GM21447 (cell line): Measurements from ENCODE around the gene HS3ST2.
"Not testable (repeated sequence)": the region's sequence is repeated elsewhere in the genome, so short reads cannot be mapped to it uniquely, and the experiment has no call there.

Experiments used
- ATAC-seq: cut with Tn5 transposase; IDR thresholded peaks from one replicate; pipeline ENCODE4 v1.9.1; 2021; ENCODE audit not compliant: unreplicated experiment

HS3ST2 gene

GRCh38 chr16:22813223-22813947, 577 bp upstream of the HS3ST2 start:
- ATAC-seq = no peak

- no peak for ATAC-seq
Observed at GRCh38 chr16:22814711-22815105, 746 bp downstream of the HS3ST2 start.

GRCh38 chr16:22815863-22816262, 1.9 kb downstream of the HS3ST2 start:
- no peak for ATAC-seq

- no peak for ATAC-seq
Observed at GRCh38 chr16:22816475-22816874, 2.5 kb downstream of the HS3ST2 start.

- ATAC-seq = not testable (repeated sequence)
Observed at GRCh38 chr16:22818736-22819135, 4.8 kb downstream of the HS3ST2 start.

- ATAC-seq = no peak
Observed at GRCh38 chr16:22838681-22839080, 24.7 kb downstream of the HS3ST2 start.

GRCh38 chr16:22842031-22842430, 28.1 kb downstream of the HS3ST2 start:
- ATAC-seq = not testable (repeated sequence)

GRCh38 chr16:22843122-22843521, 29.2 kb downstream of the HS3ST2 start:
- ATAC-seq = no peak

GRCh38 chr16:22843856-22844255, 29.9 kb downstream of the HS3ST2 start:
- ATAC-seq = no peak

- no peak for ATAC-seq
Observed at GRCh38 chr16:22844416-22844815, 30.5 kb downstream of the HS3ST2 start.

- no peak for ATAC-seq
Observed at GRCh38 chr16:22847100-22847499, 33.1 kb downstream of the HS3ST2 start.

- no peak for ATAC-seq
Observed at GRCh38 chr16:22847690-22848089, 33.7 kb downstream of the HS3ST2 start.

GRCh38 chr16:22848451-22848850, 34.5 kb downstream of the HS3ST2 start:
- ATAC-seq = no peak

GRCh38 chr16:22849517-22849916, 35.6 kb downstream of the HS3ST2 start:
- ATAC-seq = no peak

- no peak for ATAC-seq
Observed at GRCh38 chr16:22855231-22855630, 41.3 kb downstream of the HS3ST2 start.

- ATAC-seq = no peak
Observed at GRCh38 chr16:22857296-22858025, 43.5 kb downstream of the HS3ST2 start.

- no peak for ATAC-seq
Observed at GRCh38 chr16:22859925-22860324, 46.0 kb downstream of the HS3ST2 start.

GRCh38 chr16:22861580-22861979, 47.6 kb downstream of the HS3ST2 start:
- no peak for ATAC-seq

GRCh38 chr16:22862046-22862445, 48.1 kb downstream of the HS3ST2 start:
- no peak for ATAC-seq

GRCh38 chr16:22864375-22864774, 50.4 kb downstream of the HS3ST2 start:
- no peak for ATAC-seq

- ATAC-seq = no peak
Observed at GRCh38 chr16:22868593-22869224, 54.7 kb downstream of the HS3ST2 start.

GRCh38 chr16:22871861-22872260, 57.9 kb downstream of the HS3ST2 start:
- ATAC-seq = no peak
